Measurements from ENCODE around the gene PLEKHG4.

The PLEKHG4 gene

GRCh38 chr16:67246756-67247191 lies 32.6 kb upstream of the PLEKHG4 start:
- no peaks in the 10 kb centered on the region for H3K9me3 ChIP-seq (ENCODE audit: insufficient read depth, low read length)
- 0 out of 2 replicates have a peak, but pooled peaks cover 2% of the 10 kb centered on the region for H4K20me1 ChIP-seq (ENCODE audit: insufficient read depth, low read length)
- peak overlapping the region; percentile 73 for H3K9ac ChIP-seq (ENCODE audit: low read length)
- H3K27ac ChIP-seq (ENCODE audit: low read length) = peak overlapping the region; percentile 54
- peak overlapping the region; percentile 1; the same call in 1 of the 2 replicates for H2AFZ ChIP-seq (ENCODE audit: low read depth, low read length)
- peak overlapping the region; percentile 95 for H3K4me3 ChIP-seq (ENCODE audit: low read length)
- peaks cover 40% of the 10 kb centered on the region for H3K4me1 ChIP-seq (ENCODE audit: low read length)
- no peak for TF ChIP-seq EZH2phosphoT487 (IDR thresholded peaks at IDR 0.05; ENCODE audit: low read depth)
- H3K27me3 ChIP-seq (ENCODE audit: low read depth, low read length) = no peaks in the 10 kb centered on the region
- H3K36me3 ChIP-seq (replicated peaks; ENCODE audit: low read depth, low read length) = no peaks in the 10 kb centered on the region
- H3K4me2 ChIP-seq (ENCODE audit: low read length) = peak overlapping the region; percentile 73
- H3K79me2 ChIP-seq (ENCODE audit: low read length) = peaks cover 20% of the 10 kb centered on the region

DNA sequence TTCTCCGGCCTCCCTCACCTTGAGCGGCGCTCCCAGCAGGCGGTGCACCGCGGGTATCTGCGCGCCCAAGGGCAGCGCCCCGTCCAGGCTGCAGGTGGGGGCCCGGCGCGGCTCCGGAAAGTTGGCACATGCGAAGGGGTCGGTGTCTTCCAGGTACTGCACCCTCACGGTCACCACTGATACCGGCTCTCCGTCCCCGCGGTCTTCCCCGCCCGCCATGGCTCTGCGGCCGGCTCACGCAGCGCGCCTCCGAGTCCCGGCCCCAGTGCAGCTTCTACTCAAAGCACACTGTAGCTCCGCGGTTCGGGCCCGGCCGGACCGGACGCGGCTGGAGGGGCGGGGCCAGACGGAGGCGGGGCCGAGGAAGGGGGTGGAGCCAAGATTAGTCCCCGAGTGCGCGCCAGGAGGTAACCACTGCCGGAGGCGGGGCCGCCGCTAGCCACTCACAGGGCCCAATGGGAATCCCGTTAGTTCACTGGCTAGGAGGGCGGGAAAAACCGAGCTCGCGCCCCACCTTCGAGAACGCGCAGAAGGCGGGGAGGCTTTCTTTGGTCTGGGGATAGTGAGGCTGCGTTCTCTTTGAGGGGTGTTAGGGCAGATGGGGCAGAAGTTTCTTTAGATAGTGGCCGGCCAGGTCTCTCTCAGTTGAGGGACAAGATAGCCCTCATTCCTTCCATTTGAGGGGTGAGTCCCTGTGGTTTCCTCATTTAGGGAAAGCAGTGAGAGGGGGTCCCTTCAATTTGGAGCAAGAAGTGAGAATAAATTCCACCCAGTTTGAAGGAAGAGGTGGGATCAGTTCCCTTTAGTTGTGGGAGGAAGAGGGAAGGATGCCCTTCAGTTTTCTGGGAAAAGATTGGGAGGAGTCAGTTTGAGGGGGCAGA lies 31.9 kb upstream of the PLEKHG4 start, which contains the start of gene FHOD1:
FHOD1 (minus strand) TSS at position 290 of the 881 bp plus-strand sequence; CDS start at position 219, 71 bp downstream.
- Histone ChIP-seq H3K27me3 (ENCODE audit: low read depth, low read length) (no peaks in the 10 kb centered on the region), H3K79me2 (ENCODE audit: low read length) (peaks cover 18% of the 10 kb centered on the region), H3K4me2 (ENCODE audit: low read length) (peak within 1 kb of the TSS; percentile 97), H3K9ac (ENCODE audit: low read length) (peak within 1 kb of the TSS; percentile 90), H3K9me3 (ENCODE audit: insufficient read depth, low read length) (no peaks in the 10 kb centered on the region), H3K4me1 (ENCODE audit: low read length) (peaks cover 40% of the 10 kb centered on the region), H4K20me1 (ENCODE audit: insufficient read depth, low read length) (0 out of 2 replicates have a peak, but pooled peaks cover 2% of the 10 kb centered on the region), H3K36me3 (replicated peaks; ENCODE audit: low read depth, low read length) (no peaks in the 10 kb centered on the region), H3K27ac (ENCODE audit: low read length) (peak within 1 kb of the TSS; percentile 54), H2AFZ (ENCODE audit: low read depth, low read length) (peak within 1 kb of the TSS; percentile 71), H3K4me3 (ENCODE audit: low read length) (peak within 1 kb of the TSS; percentile 95)
- no peak for TF ChIP-seq EZH2phosphoT487 (IDR thresholded peaks at IDR 0.05; ENCODE audit: low read depth)
- TF ChIP-seq, protein P1, sequence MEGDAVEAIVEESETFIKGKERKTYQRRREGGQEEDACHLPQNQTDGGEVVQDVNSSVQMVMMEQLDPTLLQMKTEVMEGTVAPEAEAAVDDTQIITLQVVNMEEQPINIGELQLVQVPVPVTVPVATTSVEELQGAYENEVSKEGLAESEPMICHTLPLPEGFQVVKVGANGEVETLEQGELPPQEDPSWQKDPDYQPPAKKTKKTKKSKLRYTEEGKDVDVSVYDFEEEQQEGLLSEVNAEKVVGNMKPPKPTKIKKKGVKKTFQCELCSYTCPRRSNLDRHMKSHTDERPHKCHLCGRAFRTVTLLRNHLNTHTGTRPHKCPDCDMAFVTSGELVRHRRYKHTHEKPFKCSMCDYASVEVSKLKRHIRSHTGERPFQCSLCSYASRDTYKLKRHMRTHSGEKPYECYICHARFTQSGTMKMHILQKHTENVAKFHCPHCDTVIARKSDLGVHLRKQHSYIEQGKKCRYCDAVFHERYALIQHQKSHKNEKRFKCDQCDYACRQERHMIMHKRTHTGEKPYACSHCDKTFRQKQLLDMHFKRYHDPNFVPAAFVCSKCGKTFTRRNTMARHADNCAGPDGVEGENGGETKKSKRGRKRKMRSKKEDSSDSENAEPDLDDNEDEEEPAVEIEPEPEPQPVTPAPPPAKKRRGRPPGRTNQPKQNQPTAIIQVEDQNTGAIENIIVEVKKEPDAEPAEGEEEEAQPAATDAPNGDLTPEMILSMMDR (IDR thresholded peaks at IDR 0.05; ENCODE audit: low read depth, low read length) = no peak

- Histone ChIP-seq H3K36me3 (replicated peaks; ENCODE audit: low read depth, low read length) (no peaks in the 10 kb centered on the region), H3K4me1 (ENCODE audit: low read length) (peaks cover 40% of the 10 kb centered on the region), H3K9ac (ENCODE audit: low read length) (peak overlapping the region; percentile 90), H3K9me3 (ENCODE audit: insufficient read depth, low read length) (no peaks in the 10 kb centered on the region), H3K27me3 (ENCODE audit: low read depth, low read length) (no peaks in the 10 kb centered on the region), H3K4me2 (ENCODE audit: low read length) (peak overlapping the region; percentile 97), H3K4me3 (ENCODE audit: low read length) (peak overlapping the region; percentile 95), H4K20me1 (ENCODE audit: insufficient read depth, low read length) (no peaks in the 10 kb centered on the region), H3K79me2 (ENCODE audit: low read length) (peaks cover 16% of the 10 kb centered on the region), H2AFZ (ENCODE audit: low read depth, low read length) (peak overlapping the region; percentile 71; the same call in 1 of the 2 replicates), H3K27ac (ENCODE audit: low read length) (no peak overlapping the region)
- TF ChIP-seq EZH2phosphoT487 (IDR thresholded peaks at IDR 0.05; ENCODE audit: low read depth) = no peak
- TF ChIP-seq, protein P1 (IDR thresholded peaks at IDR 0.05; ENCODE audit: low read depth, low read length) = no peak
Observed at GRCh38 chr16:67248073-67248400, 31.3 kb upstream of the PLEKHG4 start.

DNA sequence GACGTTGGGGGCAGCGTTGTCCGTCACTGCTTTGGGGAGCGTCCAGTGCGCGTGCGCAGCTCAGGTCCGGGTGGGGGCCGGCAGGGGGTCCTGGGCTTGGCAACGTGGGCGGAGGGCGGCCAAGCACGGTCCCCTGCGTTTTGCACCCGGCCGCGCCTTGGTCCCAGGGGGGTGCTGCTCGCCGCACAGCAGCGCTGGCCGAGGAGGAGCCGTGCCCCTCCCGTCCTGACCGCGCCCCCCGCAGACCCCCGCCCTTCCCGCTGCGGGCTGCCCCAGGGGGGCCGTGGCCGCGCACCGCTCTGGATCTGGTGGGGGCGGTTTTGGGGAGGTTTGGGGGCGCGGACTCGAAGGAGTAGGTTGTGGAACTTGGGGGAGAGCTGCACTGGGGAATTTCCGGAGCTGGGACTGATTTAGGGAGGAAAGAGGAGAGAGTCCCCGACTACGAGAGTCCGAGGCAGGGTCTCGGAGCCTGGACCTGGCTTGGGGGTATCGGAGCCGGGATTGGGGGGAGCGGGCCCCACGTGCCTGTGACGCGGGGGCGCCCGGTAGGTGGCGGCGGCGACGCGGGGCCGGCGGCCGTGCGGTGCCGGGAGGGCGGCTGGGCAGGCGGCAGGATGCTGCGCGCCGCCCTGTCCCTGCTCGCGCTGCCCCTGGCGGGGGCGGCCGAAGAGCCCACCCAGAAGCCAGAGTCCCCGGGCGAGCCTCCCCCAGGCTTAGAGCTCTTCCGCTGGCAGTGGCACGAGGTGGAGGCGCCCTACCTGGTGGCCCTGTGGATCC lies 30.7 kb upstream of the PLEKHG4 start, which contains the start of gene SLC9A5:
SLC9A5 (plus strand) TSS at position 579 of the 777 bp plus-strand sequence; CDS start at position 615, 36 bp downstream.
- peaks cover 13% of the 10 kb centered on the region for H3K79me2 ChIP-seq (ENCODE audit: low read length)
- H3K36me3 ChIP-seq (replicated peaks; ENCODE audit: low read depth, low read length) = no peaks in the 10 kb centered on the region
- H3K9me3 ChIP-seq (ENCODE audit: insufficient read depth, low read length) = no peaks in the 10 kb centered on the region
- peaks cover 38% of the 10 kb centered on the region for H3K4me1 ChIP-seq (ENCODE audit: low read length)
- no peak for TF ChIP-seq EZH2phosphoT487 (IDR thresholded peaks at IDR 0.05; ENCODE audit: low read depth)
- TF ChIP-seq, protein P1 (IDR thresholded peaks at IDR 0.05; ENCODE audit: low read depth, low read length) = peak; percentile 25; the same call in 1 of the 2 replicates
- peak within 1 kb of the TSS; percentile 90 for H3K9ac ChIP-seq (ENCODE audit: low read length)
- H2AFZ ChIP-seq (ENCODE audit: low read depth, low read length) = peak within 1 kb of the TSS; percentile 71
- H3K4me3 ChIP-seq (ENCODE audit: low read length) = peak within 1 kb of the TSS; percentile 95
- peak within 1 kb of the TSS; percentile 19 for H3K27ac ChIP-seq (ENCODE audit: low read length)
- peak within 1 kb of the TSS; percentile 97 for H3K4me2 ChIP-seq (ENCODE audit: low read length)
- no peaks in the 10 kb centered on the region for H3K27me3 ChIP-seq (ENCODE audit: low read depth, low read length)
- no peaks in the 10 kb centered on the region for H4K20me1 ChIP-seq (ENCODE audit: insufficient read depth, low read length)

Data from OCI-LY3 (cell line).